Activated CD8-positive, alpha-beta memory T cell treated with anti-CD3 and anti-CD28 coated beads for 48 hours (primary cell): Measurements from ENCODE around the gene TRIM43B.
A peak's percentile ranks its signal among the peaks of the same experiment; 100 is the strongest.
"Not testable (repeated sequence)": the region's sequence is repeated elsewhere in the genome, so short reads cannot be mapped to it uniquely, and the experiment has no call there.

ENCODE experiments used
- DNase-seq, 3 experiments: peaks; one replicate each; pipeline ENCODE4 v3.0.0-alpha.2; 2020; ENCODE audit warnings: low read depth in 2 of 3, low spot score in 2 of 3

Gene TRIM43B

GRCh38 chr2:95484654-95485053, at the start of gene TRIM43B:
TSS of gene TRIM43B (minus strand) at chr2:95484754. CDS start at chr2:95482714, 2,040 bp downstream.
- not testable (repeated sequence) for DNase-seq

GRCh38 chr2:95531254-95531771, 46.8 kb upstream of the TRIM43B start:
- DNase-seq: no peak

- DNase-seq: no peak
Observed at GRCh38 chr2:95530734-95531133, 46.2 kb upstream of the TRIM43B start.

GRCh38 chr2:95526360-95527341, 42.1 kb upstream of the TRIM43B start:
- DNase-seq: peak; percentile 28 to 38 (median 34)

GRCh38 chr2:95525294-95526035, 40.9 kb upstream of the TRIM43B start:
- no peak for DNase-seq

- no peak for DNase-seq
Observed at GRCh38 chr2:95524195-95524594, 39.6 kb upstream of the TRIM43B start.

GRCh38 chr2:95514718-95515117, 30.2 kb upstream of the TRIM43B start:
- DNase-seq: no peak

DNA sequence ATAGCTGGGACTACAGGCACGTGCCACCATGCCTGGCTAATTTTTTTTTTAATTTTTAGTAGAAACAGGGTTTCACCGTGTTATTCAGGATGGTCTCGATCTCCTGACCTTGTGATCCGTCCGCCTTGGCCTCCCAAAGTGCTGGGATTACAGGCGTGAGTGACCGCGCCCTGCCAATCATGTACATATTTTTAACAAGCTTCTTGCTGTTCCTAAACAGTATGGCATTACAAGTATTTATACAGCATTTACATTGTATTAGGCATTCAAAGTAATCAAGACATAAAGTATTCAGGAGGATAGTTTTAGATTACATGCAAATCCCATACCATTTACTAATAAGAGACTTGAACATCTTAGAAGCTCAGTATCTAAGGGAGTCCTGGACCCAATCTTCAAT, 29.7 kb upstream of the TRIM43B start:
- DNase-seq: not testable (repeated sequence)

DNA sequence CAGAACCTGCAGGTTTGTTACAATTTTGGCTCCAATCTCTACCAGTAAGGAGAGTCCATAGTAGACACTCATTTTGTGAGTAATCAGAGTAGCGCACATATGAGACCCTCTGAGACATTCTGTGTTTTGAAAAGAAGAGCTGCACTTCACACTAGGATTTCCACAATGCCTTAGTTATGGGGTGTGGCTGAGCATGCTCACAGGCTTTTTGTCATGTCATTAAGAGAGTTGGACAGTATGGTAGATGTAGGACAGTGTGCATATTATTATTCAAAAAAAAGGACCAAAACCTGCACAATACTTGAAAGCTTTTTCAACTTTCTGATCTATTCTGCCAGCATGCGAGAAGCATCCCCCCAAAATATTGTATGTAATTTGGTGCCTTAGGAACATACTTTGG, 24.9 kb upstream of the TRIM43B start:
- DNase-seq: no peak

DNA sequence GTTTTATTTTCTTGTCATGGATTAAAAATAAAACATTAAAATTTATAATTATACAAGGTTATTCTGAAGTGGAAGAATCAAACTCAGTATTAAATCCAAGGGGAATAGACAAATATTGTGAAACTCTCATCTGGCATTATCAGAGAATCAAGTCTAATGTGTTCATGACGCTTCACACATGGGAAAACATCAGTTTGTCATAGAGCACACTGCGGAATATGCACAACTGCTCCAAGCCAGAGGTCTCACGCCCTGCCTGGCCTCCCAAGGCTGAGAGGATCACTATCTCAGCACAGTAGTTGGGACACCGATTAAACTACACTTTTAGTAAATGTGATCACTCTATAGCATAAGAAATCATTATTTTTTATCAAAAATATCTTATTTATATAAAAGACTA, 20.7 kb upstream of the TRIM43B start:
- DNase-seq: no peak

- DNase-seq: no peak
Observed at GRCh38 chr2:95500854-95501253, 16.3 kb upstream of the TRIM43B start.

DNA sequence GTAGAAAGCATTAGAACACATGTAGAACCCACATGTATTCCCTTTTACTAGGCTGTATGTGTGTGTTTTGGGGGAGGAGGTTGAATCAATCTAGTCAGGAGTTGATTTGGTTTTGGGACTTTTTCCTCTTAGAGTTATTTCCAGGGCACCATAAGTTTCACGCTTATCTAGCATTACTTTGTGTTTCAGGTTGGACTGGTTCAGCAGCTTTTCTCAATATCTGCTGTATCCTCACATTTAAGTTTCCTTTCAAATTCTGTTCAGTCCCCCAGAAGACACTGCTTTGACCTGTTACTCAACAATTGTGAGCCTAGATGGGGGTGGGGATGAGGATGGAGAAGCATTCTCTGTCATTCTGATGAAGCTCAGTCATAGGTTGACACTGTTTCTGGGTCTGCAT, 7.5 kb upstream of the TRIM43B start:
- not testable (repeated sequence) for DNase-seq

GRCh38 chr2:95475025-95475424, 9.5 kb downstream of the TRIM43B start:
- DNase-seq: not testable (repeated sequence)

GRCh38 chr2:95467984-95468383, 16.6 kb downstream of the TRIM43B start:
- DNase-seq: not testable (repeated sequence)

DNA sequence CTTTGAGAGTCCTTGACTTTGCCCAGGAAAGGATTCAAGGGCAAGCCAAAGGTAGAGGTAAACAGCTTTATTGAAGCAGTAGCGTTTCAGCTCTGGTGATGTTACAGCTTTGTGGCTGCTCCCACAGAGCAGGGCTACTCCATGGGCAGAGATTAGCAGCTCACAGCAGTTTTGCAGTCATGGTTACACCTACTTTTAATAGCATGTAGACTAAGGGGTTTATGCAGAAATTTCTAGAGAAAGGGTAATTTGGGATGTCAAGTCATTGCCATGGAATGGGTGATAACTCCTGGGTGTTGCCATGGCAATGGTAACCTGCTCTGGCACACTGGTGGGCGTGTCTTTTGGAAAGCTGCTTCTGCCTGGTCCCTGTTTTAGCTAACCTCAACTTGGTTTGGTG, 18.0 kb downstream of the TRIM43B start:
- DNase-seq: not testable (repeated sequence)

DNA sequence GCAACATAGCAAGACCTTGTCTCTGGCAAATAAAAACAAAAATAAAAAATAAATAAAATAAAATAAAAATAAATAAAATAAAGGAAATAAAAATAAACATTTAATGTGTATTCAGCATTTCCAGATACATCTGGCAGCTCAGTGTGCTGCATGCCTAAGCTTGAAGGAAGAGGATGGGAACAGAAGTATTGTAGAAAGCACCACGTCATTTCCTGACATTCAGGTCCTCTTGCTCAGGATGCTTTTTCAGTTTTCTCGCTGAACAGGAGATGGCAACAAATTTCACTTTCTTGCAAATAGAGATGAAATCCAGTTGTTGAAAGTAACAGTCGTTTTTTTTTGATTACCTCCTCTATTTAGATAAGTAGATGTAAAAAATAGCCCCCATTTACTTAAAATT, 21.3 kb downstream of the TRIM43B start:
- DNase-seq: not testable (repeated sequence)

DNA sequence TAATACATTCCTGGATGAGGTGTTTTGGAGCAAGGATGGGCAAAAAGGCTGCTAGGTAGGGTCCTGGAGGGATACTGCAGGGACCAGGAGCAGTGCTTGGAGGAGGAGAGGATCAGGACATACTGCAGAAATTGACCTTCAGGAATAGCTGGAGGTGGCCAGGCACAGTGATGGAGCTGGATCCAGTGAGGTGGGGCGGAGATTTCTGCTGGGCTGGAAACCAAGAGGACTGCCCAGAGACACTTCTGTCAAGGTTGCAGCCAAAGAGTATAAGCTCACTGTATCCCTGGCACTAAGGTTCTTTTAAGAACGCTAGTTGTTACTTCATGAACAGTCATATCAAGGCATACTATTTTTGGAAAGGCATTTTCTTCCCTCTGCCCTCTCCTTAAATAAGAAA, 39.2 kb downstream of the TRIM43B start:
- not testable (repeated sequence) for DNase-seq

DNA sequence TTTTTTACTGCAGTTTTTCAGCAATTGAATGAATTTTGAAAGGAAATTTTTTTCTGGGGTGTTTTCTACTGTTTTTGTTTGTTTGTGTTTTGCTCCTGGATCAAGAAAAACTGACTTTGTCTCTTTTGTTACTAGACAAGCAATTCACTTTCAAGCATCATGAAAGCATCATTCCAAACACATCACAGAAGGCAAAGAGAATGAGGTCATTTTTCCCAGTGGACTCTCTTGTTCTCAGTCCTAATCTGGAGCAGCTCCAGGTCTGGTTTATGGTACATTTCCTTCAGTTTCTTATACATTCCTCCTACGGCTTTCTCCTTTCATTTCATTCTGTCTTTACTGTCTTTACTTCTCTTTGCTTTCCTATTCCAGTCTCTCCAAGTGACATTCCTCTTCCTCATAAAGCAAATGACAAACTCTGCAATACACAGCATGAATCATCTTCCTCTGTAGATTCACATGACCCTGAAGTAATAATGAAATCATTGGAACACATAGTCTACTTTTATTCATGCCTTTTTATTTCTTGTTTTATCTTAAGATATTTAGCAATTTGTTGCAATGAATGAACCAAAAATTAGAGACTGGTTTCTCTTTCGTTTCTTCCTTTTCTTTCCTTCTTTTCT, 42.0 kb downstream of the TRIM43B start:
- not testable (repeated sequence) for DNase-seq

DNA sequence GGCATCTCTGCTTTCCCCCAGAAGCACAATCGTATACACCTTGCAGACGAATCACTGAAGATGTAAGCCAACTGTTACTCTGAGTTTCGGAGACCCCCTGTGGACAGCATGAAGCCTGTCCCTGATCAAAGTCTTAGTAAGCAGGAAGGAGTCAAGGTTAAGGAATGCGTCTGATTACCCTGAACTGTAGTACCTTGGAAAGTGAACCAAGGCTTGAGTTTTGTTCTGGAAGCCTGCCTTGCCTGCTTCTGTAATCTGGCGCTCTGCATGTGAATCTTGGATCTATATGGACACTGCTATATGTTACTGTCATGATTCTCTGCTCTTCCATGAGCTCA, 48.7 kb downstream of the TRIM43B start:
- DNase-seq: not testable (repeated sequence)

- DNase-seq: not testable (repeated sequence)
Observed at GRCh38 chr2:95435162-95435871, 49.2 kb downstream of the TRIM43B start.
